ENCODE data around the gene DYNLRB1. TPM values are rescaled to one million over a fixed set of nuclear protein-coding genes. Genes with fewer than 3 reads are reported as not detected.
A peak's percentile ranks its signal among the peaks of the same experiment; 100 is the strongest.

The DYNLRB1 gene
- total and polyA plus RNA-seq, 9 of the 15 experiments (the other 6 are each of a cell fraction or from before 2014, with no cell fraction given), result 48.7 to 358 (median 121) TPM

DNA sequence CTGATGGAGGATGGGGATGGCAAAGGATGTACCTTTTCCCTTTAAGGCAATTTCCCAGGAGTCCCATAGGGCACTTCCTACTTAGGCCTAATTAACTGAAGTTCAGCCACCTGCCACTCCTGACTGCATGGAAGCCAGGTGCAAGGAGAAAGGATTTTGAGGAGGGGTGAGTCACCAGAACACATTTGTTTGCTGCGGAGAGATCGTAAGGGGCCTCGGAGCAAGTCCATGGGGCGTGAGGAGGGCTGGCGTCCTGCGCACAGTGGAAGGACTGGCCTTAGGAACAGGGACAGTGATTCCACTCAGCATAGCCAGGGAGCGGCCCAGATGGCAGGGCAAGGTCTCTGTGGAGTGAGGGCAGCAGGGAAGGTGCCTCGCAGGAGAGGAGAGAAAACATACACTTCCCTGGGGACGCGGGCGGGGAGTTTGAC is 30.5 kb downstream of the DYNLRB1 start:
- Histone ChIP-seq H3K36me3 (ENCODE audit: control insufficient read depth, insufficient read depth, low read length) (no peaks in the 10 kb centered on the region), H3K4me3 (no peak overlapping the region), H3K27ac (ENCODE audit: extremely low read depth, low read depth, low read length) (no peak overlapping the region), H3K4me1 (replicated peaks in 1 of 2; ENCODE audit: control insufficient read depth in 2 of 2, insufficient read depth in 2 of 2, low read length in 2 of 2) (peaks cover 8 to 20% of the 10 kb centered on the region in 2 experiments; a peak in 4 of 5 replicates), H4K20me1 (replicated peaks; ENCODE audit: control insufficient read depth, insufficient read depth, low read length) (no peaks in the 10 kb centered on the region), H3K79me2 (ENCODE audit: control insufficient read depth, insufficient read depth, low read length) (no peaks in the 10 kb centered on the region), H3K9me1 (ENCODE audit: control insufficient read depth, insufficient read depth, low read length) (peaks cover 10% of the 10 kb centered on the region), H2AFZ (ENCODE audit: low read depth, low read length) (no peak overlapping the region), H3K4me2 (ENCODE audit: insufficient read depth, low read length) (no peak overlapping the region), H3K27me3 (ENCODE audit: control insufficient read depth in 2 of 2, insufficient read depth in 2 of 2, low read length in 2 of 2) (no peaks in the 10 kb centered on the region; a peak in 1 of 5 replicates), H3K9ac (ENCODE audit: insufficient read depth in 1 of 2, low read depth in 2 of 2, low read length in 2 of 2) (peak overlapping the region in 1 of 2 experiments; percentile 50; a peak in 1 of 4 replicates), H3K9me3 (replicated peaks; ENCODE audit: control insufficient read depth, insufficient read depth, low read depth, low read length) (no peaks in the 10 kb centered on the region)
- DNase-seq (ENCODE audit: extremely low read depth in 1 of 4, low spot score in 3 of 4), result no peak
- no peak for FAIRE-seq
- ATAC-seq, result no peak
- ChIA-PET POLR2A (interaction anchor here (1.3 kb wide), 1 partner anchor 8 kb away, joined by 3 read pairs; no protein-coding TSS in a partner anchor), CTCF (ENCODE audit: low intra/inter-chr PET ratio) (no interaction called here)
- no peak for TF ChIP-seq MIER1 (IDR thresholded peaks at IDR 0.05; ENCODE audit: low read depth)
- TF ChIP-seq TAF7 (tag; IDR thresholded peaks at IDR 0.05), result no peak
- TF ChIP-seq, protein P1, sequence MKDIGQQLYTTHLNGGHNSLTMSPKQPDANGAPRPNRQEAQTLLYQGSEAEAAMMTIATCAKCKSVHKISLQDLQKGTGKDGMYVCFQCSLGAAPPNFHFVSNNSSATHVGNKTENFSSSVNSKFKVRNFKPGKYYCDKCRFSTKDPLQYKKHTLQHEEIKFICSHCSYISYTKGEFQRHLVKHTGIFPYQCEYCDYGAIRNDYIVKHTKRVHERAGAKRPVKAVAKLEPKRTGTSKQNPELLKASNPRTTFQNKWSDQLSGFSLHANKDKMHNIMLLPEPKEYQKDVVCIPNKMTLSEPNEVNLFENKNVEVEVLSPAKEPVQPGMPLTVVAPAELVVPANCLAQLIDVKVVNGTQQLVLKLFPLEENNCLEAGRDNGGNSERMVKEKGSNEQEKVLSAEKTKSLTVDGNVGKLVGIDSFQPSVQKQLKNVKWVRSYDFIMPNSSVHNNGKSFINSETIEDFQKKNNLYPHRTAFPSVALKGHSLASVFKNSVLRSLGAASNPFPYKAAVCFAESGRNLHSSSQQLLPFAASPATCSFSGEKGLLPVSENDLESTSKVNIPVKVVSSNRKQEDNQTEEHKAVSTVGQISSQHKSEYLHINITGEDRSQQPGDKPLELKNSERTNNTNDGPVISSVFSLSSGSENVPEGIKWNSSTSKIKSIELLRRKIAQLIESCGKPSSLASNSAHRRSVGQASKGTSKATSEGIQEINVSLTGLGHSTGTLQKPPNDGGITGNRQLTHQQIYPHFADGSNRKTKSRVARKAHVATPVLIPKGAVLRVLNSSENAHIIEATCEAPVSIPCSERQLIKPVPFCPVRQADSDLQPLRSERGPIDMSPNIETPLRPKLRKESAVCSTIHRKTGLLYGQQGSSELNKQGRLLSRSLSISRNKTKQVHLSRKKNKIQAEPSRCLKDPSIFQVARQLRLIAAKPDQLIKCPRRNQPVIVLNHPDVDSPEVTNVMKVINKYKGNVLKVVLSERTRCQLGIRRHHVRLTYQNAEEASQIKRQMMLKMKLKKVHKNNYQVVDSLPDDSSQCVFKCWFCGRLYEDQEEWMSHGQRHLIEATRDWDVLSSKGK (CRISPR knock-in tag; IDR thresholded peaks at IDR 0.05), result no peak
- no peak for TF ChIP-seq PTRF (tag; IDR thresholded peaks at IDR 0.05)
- TF ChIP-seq, protein P2, sequence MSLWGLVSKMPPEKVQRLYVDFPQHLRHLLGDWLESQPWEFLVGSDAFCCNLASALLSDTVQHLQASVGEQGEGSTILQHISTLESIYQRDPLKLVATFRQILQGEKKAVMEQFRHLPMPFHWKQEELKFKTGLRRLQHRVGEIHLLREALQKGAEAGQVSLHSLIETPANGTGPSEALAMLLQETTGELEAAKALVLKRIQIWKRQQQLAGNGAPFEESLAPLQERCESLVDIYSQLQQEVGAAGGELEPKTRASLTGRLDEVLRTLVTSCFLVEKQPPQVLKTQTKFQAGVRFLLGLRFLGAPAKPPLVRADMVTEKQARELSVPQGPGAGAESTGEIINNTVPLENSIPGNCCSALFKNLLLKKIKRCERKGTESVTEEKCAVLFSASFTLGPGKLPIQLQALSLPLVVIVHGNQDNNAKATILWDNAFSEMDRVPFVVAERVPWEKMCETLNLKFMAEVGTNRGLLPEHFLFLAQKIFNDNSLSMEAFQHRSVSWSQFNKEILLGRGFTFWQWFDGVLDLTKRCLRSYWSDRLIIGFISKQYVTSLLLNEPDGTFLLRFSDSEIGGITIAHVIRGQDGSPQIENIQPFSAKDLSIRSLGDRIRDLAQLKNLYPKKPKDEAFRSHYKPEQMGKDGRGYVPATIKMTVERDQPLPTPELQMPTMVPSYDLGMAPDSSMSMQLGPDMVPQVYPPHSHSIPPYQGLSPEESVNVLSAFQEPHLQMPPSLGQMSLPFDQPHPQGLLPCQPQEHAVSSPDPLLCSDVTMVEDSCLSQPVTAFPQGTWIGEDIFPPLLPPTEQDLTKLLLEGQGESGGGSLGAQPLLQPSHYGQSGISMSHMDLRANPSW (CRISPR knock-in tag; IDR thresholded peaks at IDR 0.05), result no peak
- TF ChIP-seq ZNF76 (CRISPR knock-in tag; IDR thresholded peaks at IDR 0.05; ENCODE audit: borderline replicate concordance), result no peak
- no TSS peak for BruUV-seq (replicated peaks)
- intact Hi-C loops (cut with micrococcal nuclease) (no loop called here), in situ Hi-C loops (cut with MboI) (no loop called here)
- 68% methylated on average over 8 of the region's 11 CpGs for WGBS (ENCODE audit: insufficient coverage, low coverage, missing lambda C conversion rate)

Measured in K562 (cell line).